GM23248 (cell line): Measurements from ENCODE around the gene CDK8.

ENCODE experiments used
- EZH2 ChIP-seq: fragments of 200-600 bp; sonication (generic); IDR thresholded peaks from 2 replicates; pipeline ENCODE4 v1.6.1; 2018; ENCODE audit warnings: antibody characterized with exemption, mild to moderate bottlenecking; ENCODE audit not compliant: insufficient read depth, poor library complexity, severe bottlenecking
- EZH2phosphoT487 ChIP-seq: fragments of 200-600 bp; sonication (generic); IDR thresholded peaks from 2 replicates; pipeline ENCODE4 v1.6.1; 2018; ENCODE audit warnings: antibody characterized with exemption, moderate library complexity, mild to moderate bottlenecking, low read depth; ENCODE audit not compliant: insufficient read depth

GRCh38 chr13:26308836-26309235, 54.9 kb downstream of the CDK8 start:
- TF ChIP-seq EZH2, result no peak
- no peak for TF ChIP-seq EZH2phosphoT487
